MM.1S (cell line): ENCODE measurements around the gene MYL10.

Experiments used
- DNase-seq: peaks from one replicate; pipeline ENCODE4 v3.0.0-alpha.2; 2015
- H2AFZ ChIP-seq: fragments of 300-600 bp; sonication (generic); 2 replicates; pipeline ENCODE4 v1.6.0; 2016; ENCODE audit warnings: antibody characterized with exemption, low read length
- H3F3A ChIP-seq: fragments of 300-600 bp; sonication (generic); 2 replicates; pipeline ENCODE4 v1.6.1; 2016; ENCODE audit warnings: mild to moderate bottlenecking, antibody characterized with exemption, low read length, moderate library complexity, mixed read lengths; ENCODE audit not compliant: insufficient read depth
- H3K27ac ChIP-seq: fragments of 300-600 bp; sonication (generic); 2 replicates; pipeline ENCODE4 v1.5.1; 2016; ENCODE audit warnings: mild to moderate bottlenecking, low read length
- H3K27me3 ChIP-seq: fragments of 300-600 bp; sonication (generic); replicated peaks from 2 replicates; pipeline ENCODE4 v1.6.0; 2016; ENCODE audit warnings: low read length; ENCODE audit not compliant: insufficient read depth
- H3K36me3 ChIP-seq: fragments of 300-600 bp; sonication (generic); replicated peaks from 2 replicates; pipeline ENCODE4 v1.6.1; 2016; ENCODE audit warnings: mild to moderate bottlenecking, low read length, mixed read lengths; ENCODE audit not compliant: insufficient read depth
- H3K4me1 ChIP-seq: fragments of 300-600 bp; sonication (generic); 2 replicates; pipeline ENCODE4 v1.6.1; 2016; ENCODE audit warnings: low read length, mixed read lengths
- H3K4me2 ChIP-seq: fragments of 300-600 bp; sonication (generic); 2 replicates; pipeline ENCODE4 v1.6.0; 2016; ENCODE audit warnings: low read depth, low read length
- H3K4me3 ChIP-seq: fragments of 300-600 bp; sonication (generic); 2 replicates; pipeline ENCODE4 v1.5.1; 2016; ENCODE audit warnings: low read length, mixed read lengths
- H3K79me2 ChIP-seq: fragments of 300-600 bp; sonication (generic); 2 replicates; pipeline ENCODE4 v1.6.1; 2016; ENCODE audit warnings: mixed run types, low read length, mixed read lengths
- H3K9ac ChIP-seq: fragments of 300-600 bp; sonication (generic); 2 replicates; pipeline ENCODE4 v1.6.1; 2016; ENCODE audit warnings: low read length, mixed read lengths
- H3K9me2 ChIP-seq: fragments of 300-600 bp; sonication (generic); replicated peaks from 2 replicates; pipeline ENCODE4 v1.6.1; 2016; ENCODE audit warnings: mild to moderate bottlenecking, low read length, mixed read lengths; ENCODE audit not compliant: insufficient read depth
- H3K9me3 ChIP-seq: fragments of 300-600 bp; sonication (generic); replicated peaks from 2 replicates; pipeline ENCODE4 v1.6.1; 2016; ENCODE audit warnings: mild to moderate bottlenecking, low read length, mixed read lengths; ENCODE audit not compliant: insufficient read depth
- H4K20me1 ChIP-seq: fragments of 300-600 bp; sonication (generic); 2 replicates; pipeline ENCODE4 v1.6.1; 2016; ENCODE audit warnings: mild to moderate bottlenecking, low read length, moderate library complexity, mixed read lengths; ENCODE audit not compliant: insufficient read depth
- EZH2 ChIP-seq: fragments of 300-600 bp; sonication (generic); optimal IDR thresholded peaks from 2 replicates; pipeline ENCODE3; 2017; ENCODE audit warnings: low read depth, mild to moderate bottlenecking, antibody characterized with exemption, low read length, mixed read lengths
- EZH2phosphoT487 ChIP-seq: fragments of 300-600 bp; sonication (generic); IDR thresholded peaks from 2 replicates; pipeline ENCODE4 v1.6.1; 2018; ENCODE audit warnings: antibody characterized with exemption, low read length
- TF ChIP-seq, protein P1 (sequence below): fragments of 300-600 bp; sonication (generic); IDR thresholded peaks from 2 replicates; pipeline ENCODE4 v1.5.1; 2016; ENCODE audit warnings: antibody characterized with exemption, low read length, mixed read lengths

The MYL10 gene

GRCh38 chr7:101572156-101572555 is 56.9 kb downstream of the MYL10 start:
- no peaks in the 10 kb centered on the region for H3K9me3 ChIP-seq
- no peaks in the 10 kb centered on the region for H3K36me3 ChIP-seq
- H3F3A ChIP-seq: no peaks in the 10 kb centered on the region
- DNase-seq: no peak
- no peak overlapping the region for H3K4me2 ChIP-seq
- no peaks in the 10 kb centered on the region for H3K4me1 ChIP-seq
- H3K27ac ChIP-seq: no peak overlapping the region
- H3K4me3 ChIP-seq: no peak overlapping the region
- no peak overlapping the region for H3K9ac ChIP-seq
- H4K20me1 ChIP-seq: no peaks in the 10 kb centered on the region
- TF ChIP-seq, protein P1, sequence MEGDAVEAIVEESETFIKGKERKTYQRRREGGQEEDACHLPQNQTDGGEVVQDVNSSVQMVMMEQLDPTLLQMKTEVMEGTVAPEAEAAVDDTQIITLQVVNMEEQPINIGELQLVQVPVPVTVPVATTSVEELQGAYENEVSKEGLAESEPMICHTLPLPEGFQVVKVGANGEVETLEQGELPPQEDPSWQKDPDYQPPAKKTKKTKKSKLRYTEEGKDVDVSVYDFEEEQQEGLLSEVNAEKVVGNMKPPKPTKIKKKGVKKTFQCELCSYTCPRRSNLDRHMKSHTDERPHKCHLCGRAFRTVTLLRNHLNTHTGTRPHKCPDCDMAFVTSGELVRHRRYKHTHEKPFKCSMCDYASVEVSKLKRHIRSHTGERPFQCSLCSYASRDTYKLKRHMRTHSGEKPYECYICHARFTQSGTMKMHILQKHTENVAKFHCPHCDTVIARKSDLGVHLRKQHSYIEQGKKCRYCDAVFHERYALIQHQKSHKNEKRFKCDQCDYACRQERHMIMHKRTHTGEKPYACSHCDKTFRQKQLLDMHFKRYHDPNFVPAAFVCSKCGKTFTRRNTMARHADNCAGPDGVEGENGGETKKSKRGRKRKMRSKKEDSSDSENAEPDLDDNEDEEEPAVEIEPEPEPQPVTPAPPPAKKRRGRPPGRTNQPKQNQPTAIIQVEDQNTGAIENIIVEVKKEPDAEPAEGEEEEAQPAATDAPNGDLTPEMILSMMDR: no peak
- H3K27me3 ChIP-seq: 0 out of 2 replicates have a peak, but pooled peaks cover 14% of the 10 kb centered on the region
- H3K9me2 ChIP-seq: no peaks in the 10 kb centered on the region
- H3K79me2 ChIP-seq: no peaks in the 10 kb centered on the region
- H2AFZ ChIP-seq: no peak overlapping the region

GRCh38 chr7:101567230-101567629 is 61.9 kb downstream of the MYL10 start:
- Histone ChIP-seq H2AFZ (no peak overlapping the region), H3K4me1 (no peaks in the 10 kb centered on the region), H3K36me3 (no peaks in the 10 kb centered on the region), H3K4me2 (no peak overlapping the region), H3K27me3 (peaks cover 46% of the 10 kb centered on the region), H3F3A (no peaks in the 10 kb centered on the region), H3K79me2 (no peaks in the 10 kb centered on the region), H4K20me1 (no peaks in the 10 kb centered on the region), H3K9ac (no peak overlapping the region), H3K9me2 (no peaks in the 10 kb centered on the region), H3K27ac (no peak overlapping the region), H3K4me3 (no peak overlapping the region), H3K9me3 (no peaks in the 10 kb centered on the region)
- TF ChIP-seq EZH2: no peak
- TF ChIP-seq EZH2phosphoT487: no peak
- TF ChIP-seq, protein P1: no peak
- DNase-seq: no peak

DNA sequence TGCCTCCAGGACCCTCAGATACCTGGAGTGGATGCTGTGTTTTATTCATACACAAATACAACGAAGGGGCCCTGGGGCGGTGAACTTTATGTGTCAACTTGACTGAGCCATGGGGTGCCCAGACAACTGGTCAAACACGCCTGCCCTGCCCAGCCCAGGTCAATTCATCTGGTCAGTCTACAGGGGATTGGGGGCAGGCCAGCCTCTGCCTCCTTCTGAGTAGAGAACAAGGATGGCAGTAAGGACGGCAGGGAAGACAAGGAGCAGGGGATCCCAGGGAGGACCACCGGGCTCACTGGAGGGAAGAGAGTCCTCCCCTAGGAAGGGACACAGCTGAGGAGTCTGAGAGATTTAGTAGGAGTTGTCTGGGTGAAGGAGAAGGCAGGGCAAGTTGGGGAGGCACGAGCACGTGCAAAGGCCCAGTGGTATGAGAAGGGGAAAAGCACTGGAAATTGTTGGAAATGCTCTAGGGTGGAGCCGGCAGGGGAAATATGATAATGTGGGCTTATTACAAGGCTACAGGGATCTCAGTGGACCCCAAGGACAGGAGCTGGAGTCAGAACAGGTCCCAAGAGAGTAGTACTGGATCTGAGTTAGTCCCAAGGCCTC is 63.4 kb downstream of the MYL10 start:
- H3K79me2 ChIP-seq: no peaks in the 10 kb centered on the region
- TF ChIP-seq EZH2 (no peak), EZH2phosphoT487 (no peak)
- TF ChIP-seq, protein P1: no peak
- H3K27me3 ChIP-seq: peaks cover 53% of the 10 kb centered on the region

More for the DNA sequence above, 63.4 kb downstream of the MYL10 start:
- Histone ChIP-seq H3K27ac (no peak overlapping the region), H3K4me1 (no peaks in the 10 kb centered on the region), H3K4me3 (no peak overlapping the region), H3F3A (no peaks in the 10 kb centered on the region), H3K9me2 (no peaks in the 10 kb centered on the region), H3K4me2 (no peak overlapping the region), H3K36me3 (no peaks in the 10 kb centered on the region), H2AFZ (no peak overlapping the region), H3K9me3 (no peaks in the 10 kb centered on the region), H3K9ac (no peak overlapping the region), H4K20me1 (no peaks in the 10 kb centered on the region)
- DNase-seq: no peak
